H1 (cell line): Measurements from ENCODE around the gene CP. TPM values are rescaled to one million over a fixed set of nuclear protein-coding genes. Genes with fewer than 3 reads are reported as not detected.

Source experiments
- CTCF ChIA-PET: fragments of 300-600 bp; sonication (Branson Sonifier 250); formaldehyde crosslinking; loops from one replicate; lab custom pipeline; 2021; ENCODE audit not compliant: partially characterized antibody; lab: Charles Lee
- POLR2A ChIA-PET: fragments of 300-600 bp; sonication (Branson Sonifier 250); formaldehyde crosslinking; loops from one replicate; lab custom pipeline; 2021; ENCODE audit warnings: inconsistent platforms; ENCODE audit not compliant: partially characterized antibody; lab: Charles Lee
- DNase-seq, 2 experiments: peaks; one replicate each; pipeline versions ENCODE4 v3.0.0 to v3.0.0-alpha.2; 2010 to 2022; ENCODE audit warnings: low spot score in 2 of 2, low read depth in 1 of 2, mixed read lengths in 1 of 2
- FAIRE-seq: peaks from 2 replicates; lab custom pipeline; 2011; peaks lifted over from hg19 to GRCh38; lab: Jason Lieb, UNC
- H2AFZ ChIP-seq: 2 replicates; pipeline ENCODE4 v1.8.1; 2012; ENCODE audit warnings: low read length, inconsistent platforms
- H2AK5ac ChIP-seq: 2 replicates; pipeline ENCODE4 v1.6.1; 2013; ENCODE audit warnings: low read depth, low read length
- H2BK120ac ChIP-seq: replicated peaks from 2 replicates; pipeline ENCODE3; 2013; ENCODE audit warnings: low read depth, low read length, inconsistent platforms
- H2BK12ac ChIP-seq: 2 replicates; pipeline ENCODE4 v1.6.1; 2013; ENCODE audit warnings: low read depth, low read length
- H2BK15ac ChIP-seq: 2 replicates; pipeline ENCODE4 v1.6.1; 2013; ENCODE audit warnings: low read length
- H2BK20ac ChIP-seq: 2 replicates; pipeline ENCODE4 v1.6.1; 2013; ENCODE audit warnings: low read length
- H2BK5ac ChIP-seq: 2 replicates; pipeline ENCODE4 v1.6.1; 2013; ENCODE audit warnings: low read depth, low read length
- H3K14ac ChIP-seq: 2 replicates; pipeline ENCODE4 v1.6.1; 2013; ENCODE audit warnings: inconsistent platforms; ENCODE audit not compliant: insufficient read length
- H3K18ac ChIP-seq: 2 replicates; pipeline ENCODE4 v1.6.1; 2013; ENCODE audit warnings: low read length; ENCODE audit errors: extremely low read depth
- H3K23ac ChIP-seq: 2 replicates; pipeline ENCODE4 v1.6.1; 2013; ENCODE audit warnings: inconsistent platforms; ENCODE audit not compliant: insufficient read length
- H3K23me2 ChIP-seq: 2 replicates; pipeline ENCODE4 v1.6.1; 2013; ENCODE audit warnings: low read depth, low read length
- H3K27ac ChIP-seq: 2 replicates; pipeline ENCODE4 v1.6.1; 2011; ENCODE audit warnings: low read depth, low read length, inconsistent platforms
- H3K27me3 ChIP-seq, 4 experiments: replicated peaks in 1 of 4; 1 replicate in 1 of 4; 2 replicates in 3 of 4; pipeline versions ENCODE4 v1.6.1 to v1.8.1; 2011 to 2013; ENCODE audit warnings: low read length in 3 of 4, mild to moderate bottlenecking in 3 of 4, inconsistent platforms in 2 of 4, mixed read lengths in 2 of 4, moderate library complexity in 1 of 4; ENCODE audit not compliant: control insufficient read depth in 3 of 4, insufficient read depth in 3 of 4; ENCODE audit errors: extremely low read depth in 1 of 4
- H3K36me3 ChIP-seq, 4 experiments: 2 replicates each; pipeline versions ENCODE4 v1.6.1 to v1.8.1; 2011 to 2013; ENCODE audit warnings: mild to moderate bottlenecking in 4 of 4, low read length in 3 of 4, moderate library complexity in 2 of 4, control low read depth in 1 of 4, inconsistent platforms in 1 of 4; ENCODE audit not compliant: insufficient read depth in 4 of 4, control insufficient read depth in 2 of 4
- H3K4ac ChIP-seq: replicated peaks from 2 replicates; pipeline ENCODE3; 2013; ENCODE audit warnings: low read length, low read depth, mixed read lengths, inconsistent platforms; ENCODE audit not compliant: insufficient read length
- H3K4me1 ChIP-seq, 4 experiments: replicated peaks in 1 of 4; 1 replicate in 1 of 4; 2 replicates in 3 of 4; pipeline versions ENCODE4 v1.6.1 to v1.8.1; 2011 to 2013; ENCODE audit warnings: low read length in 3 of 4, inconsistent platforms in 2 of 4, mixed read lengths in 1 of 4; ENCODE audit not compliant: insufficient read depth in 4 of 4, control insufficient read depth in 3 of 4
- H3K4me2 ChIP-seq, 2 experiments: 2 replicates each; pipeline versions ENCODE4 v1.6.1 to v1.8.1; 2011 to 2013; ENCODE audit warnings: low read depth in 2 of 2, low read length in 2 of 2, control low read depth in 1 of 2, inconsistent platforms in 1 of 2, mild to moderate bottlenecking in 1 of 2; ENCODE audit not compliant: insufficient read depth in 1 of 2
- H3K4me3 ChIP-seq, 4 experiments: fragments of 200-600, 300-600 bp in 1 of 4; sonication (generic), shearing (Covaris generic), sonication (Bioruptor Twin) in 1 of 4; 2 replicates each; pipeline versions ENCODE4 v1.5.1 to v1.8.1; 2011 to 2016; ENCODE audit warnings: low read length in 4 of 4, low read depth in 3 of 4, control low read depth in 2 of 4, inconsistent platforms in 2 of 4, mild to moderate bottlenecking in 2 of 4, mixed read lengths in 1 of 4, moderate library complexity in 1 of 4; ENCODE audit not compliant: insufficient read depth in 2 of 4; ENCODE audit errors: extremely low read depth in 1 of 4
- H3K56ac ChIP-seq: replicated peaks from 2 replicates; pipeline ENCODE3; 2013; ENCODE audit warnings: low read depth, mild to moderate bottlenecking, mixed read lengths, low read length, inconsistent platforms; ENCODE audit not compliant: insufficient read length
- H3K79me1 ChIP-seq: 2 replicates; pipeline ENCODE4 v1.6.1; 2013; ENCODE audit warnings: low read depth, low read length, control low read depth
- H3K79me2 ChIP-seq, 2 experiments: 2 replicates each; pipeline versions ENCODE4 v1.6.1 to v1.8.1; 2012 to 2013; ENCODE audit warnings: low read length in 2 of 2, mild to moderate bottlenecking in 2 of 2, inconsistent platforms in 1 of 2; ENCODE audit not compliant: insufficient read depth in 2 of 2, control insufficient read depth in 1 of 2
- H3K9ac ChIP-seq, 4 experiments: replicated peaks in 1 of 4; 1 replicate in 1 of 4; 2 replicates in 3 of 4; pipeline versions ENCODE4 v1.6.1 to v1.8.1; 2011 to 2013; ENCODE audit warnings: low read depth in 3 of 4, low read length in 3 of 4, control low read depth in 2 of 4, mild to moderate bottlenecking in 2 of 4, moderate library complexity in 2 of 4, inconsistent platforms in 1 of 4; ENCODE audit errors: extremely low read depth in 1 of 4
- H3K9me3 ChIP-seq, 2 experiments: 2 replicates each; pipeline versions ENCODE4 v1.6.1 to v1.8.1; 2012 to 2013; ENCODE audit warnings: mild to moderate bottlenecking in 2 of 2, moderate library complexity in 2 of 2, control low read depth in 1 of 2, inconsistent platforms in 1 of 2, low read depth in 1 of 2, low read length in 1 of 2, mixed read lengths in 1 of 2; ENCODE audit not compliant: insufficient read depth in 2 of 2
- H4K20me1 ChIP-seq, 2 experiments: replicated peaks in 1 of 2; 2 replicates each; pipeline versions ENCODE3 to v1.8.1; 2011 to 2013; ENCODE audit warnings: inconsistent platforms in 2 of 2, low read length in 2 of 2, mild to moderate bottlenecking in 1 of 2; ENCODE audit not compliant: insufficient read depth in 2 of 2, control insufficient read depth in 1 of 2
- H4K5ac ChIP-seq: 2 replicates; pipeline ENCODE4 v1.6.1; 2013; ENCODE audit warnings: low read length, low read depth, mixed read lengths, inconsistent platforms; ENCODE audit not compliant: insufficient read length
- H4K8ac ChIP-seq: 2 replicates; pipeline ENCODE4 v1.8.0; 2013; ENCODE audit warnings: mild to moderate bottlenecking, moderate library complexity, low read length, inconsistent platforms; ENCODE audit not compliant: insufficient read depth; ENCODE audit errors: extremely low read depth
- H4K91ac ChIP-seq: replicated peaks from 2 replicates; pipeline ENCODE3; 2013; ENCODE audit warnings: low read length, mixed read lengths, inconsistent platforms; ENCODE audit not compliant: insufficient read length
- CTBP2 ChIP-seq: IDR thresholded peaks from 2 replicates; pipeline ENCODE4 v1.7.0; 2011; ENCODE audit warnings: borderline replicate concordance, mild to moderate bottlenecking, moderate library complexity, mixed read lengths, low read length; ENCODE audit not compliant: insufficient read depth, insufficient read length
- HDAC2 ChIP-seq, 2 experiments: fragments of 300-600 bp in 1 of 2; sonication (generic) in 1 of 2; IDR thresholded peaks; 2 replicates each; pipeline ENCODE4 v1.6.1; 2011 to 2012; ENCODE audit warnings: low read depth in 2 of 2, low read length in 2 of 2, mild to moderate bottlenecking in 2 of 2, moderate library complexity in 2 of 2, borderline replicate concordance in 1 of 2, inconsistent platforms in 1 of 2
- JUN ChIP-seq: IDR thresholded peaks from 2 replicates; pipeline ENCODE4 v1.6.1; 2011; ENCODE audit warnings: low read depth, mild to moderate bottlenecking, improper control_type of control experiment, low read length
- NRF1 ChIP-seq: IDR thresholded peaks from 2 replicates; pipeline ENCODE4 v1.6.1; 2011; ENCODE audit warnings: mild to moderate bottlenecking, low read depth, low read length, improper control_type of control experiment
- TBP ChIP-seq: IDR thresholded peaks from 2 replicates; pipeline ENCODE4 v1.6.1; 2011; ENCODE audit warnings: low read depth, low read length, improper control_type of control experiment
- WGBS, 2 experiments: shearing (Covaris generic) in 1 of 2; methylation state at CpG; one replicate each; pipeline versions ENCODE4 v1.1.6 to v1.1.7; 2013 to 2015; ENCODE audit warnings: low lambda C conversion rate in 2 of 2, mixed read lengths in 2 of 2, inconsistent platforms in 1 of 2, low coverage in 1 of 2, missing lambda C conversion rate in 1 of 2; ENCODE audit not compliant: insufficient replicate concordance in 2 of 2, insufficient coverage in 1 of 2, insufficient read length in 1 of 2; ENCODE audit errors: extremely low coverage in 1 of 2, missing lambda C conversion rate in 1 of 2; 5-methylcytosine and 5-hydroxymethylcytosine counted together
- polyA plus RNA-seq, 7 experiments: library from polyadenylated mRNA; depleted of rRNA in 3 of 7; stranded (reverse) in 5 of 7; unstranded in 2 of 7; fragments of >200 nt in 5 of 7; fragments of 200-250 nt in 2 of 7; gene quantifications; 1 replicate in 5 of 7; 2 replicates in 1 of 7; 4 replicates in 1 of 7; pipeline versions ENCODE4 v1.2.1 to v1.2.3, GENCODE V29; 2011 to 2013; ENCODE audit warnings: missing spikeins in 2 of 7, mixed read lengths in 2 of 7
- total RNA-seq: library from RNA; stranded (reverse); fragmentation: NEBNext Ultra II Directional; extraction: Animal tissue kit (Norgen Biotek cat#: 25700); gene quantifications from 2 replicates; pipeline ENCODE4 v1.2.1, GENCODE V29; 2021

CP gene
- total and polyA plus RNA-seq, 2 of the 8 experiments (the other 6 are each of a cell fraction or from before 2014, with no cell fraction given), result 0.32 to 2.6 TPM

DNA sequence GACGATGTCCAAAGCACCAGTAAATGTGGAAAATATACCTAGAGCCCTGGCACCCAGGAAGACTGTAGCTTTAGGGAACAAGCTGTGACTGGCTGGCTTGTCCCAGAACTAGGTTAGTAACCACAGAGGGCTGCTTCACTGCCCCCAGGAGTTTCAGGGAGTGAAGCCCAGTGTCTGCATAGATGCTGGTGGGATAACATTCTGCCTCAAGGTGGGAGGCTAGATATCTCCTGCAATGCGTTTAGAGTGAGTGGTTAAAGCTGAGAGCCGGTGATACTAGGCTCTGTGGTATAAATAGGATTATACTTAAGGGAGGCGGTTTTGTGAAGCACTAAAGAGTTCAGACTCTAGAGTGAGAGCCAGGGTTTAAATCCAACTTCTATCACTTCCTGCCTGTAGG is 11.7 kb upstream of the CP start:
- peak overlapping the region; percentile 85 for H2AFZ ChIP-seq
- TF ChIP-seq CTBP2, result no peak
- TF ChIP-seq NRF1, result no peak
- TF ChIP-seq HDAC2 (IDR thresholded peaks at IDR 0.05; ENCODE audit: borderline replicate concordance in 1 of 2, low read depth in 2 of 2, low read length in 2 of 2), result no peak
- TF ChIP-seq JUN, result no peak
- TF ChIP-seq TBP, result no peak
- no peak overlapping the region for H2AK5ac ChIP-seq
- no peak overlapping the region for H2BK15ac ChIP-seq
- ChIA-PET POLR2A (interaction anchor here (0.8 to 1.2 kb wide), 2 partner anchors 35 to 113 kb away, joined by 3 read pairs; no protein-coding TSS in a partner anchor), CTCF (interaction anchor here (0.7 to 1.4 kb wide), 2 partner anchors 20 to 191 kb away, joined by 3 read pairs; no protein-coding TSS in a partner anchor)
- H3K27me3 ChIP-seq, result 0 out of 7 replicates have a peak, but pooled peaks cover 0 to 2% (median 0%) of the 10 kb centered on the region in 4 experiments
- H3K4me1 ChIP-seq, result peaks cover 0 to 6% (median 4%) of the 10 kb centered on the region in 4 experiments; a peak in 4 of 7 replicates
- no peaks in the 10 kb centered on the region; a peak in 1 of 8 replicates for H3K36me3 ChIP-seq
- no peak overlapping the region for H3K23ac ChIP-seq
- no peak for FAIRE-seq
- no peak overlapping the region for H3K14ac ChIP-seq
- H2BK5ac ChIP-seq, result peak overlapping the region; percentile 66; the same call in 1 of the 2 replicates
- H4K8ac ChIP-seq, result no peak overlapping the region
- no peak overlapping the region for H3K4me3 ChIP-seq
- H3K9me3 ChIP-seq, result no peaks in the 10 kb centered on the region
- H3K79me2 ChIP-seq, result no peaks in the 10 kb centered on the region
- no peak overlapping the region for H3K27ac ChIP-seq
- no peak overlapping the region for H3K4me2 ChIP-seq
- no peak for DNase-seq
- peak overlapping the region; percentile 50 for H4K91ac ChIP-seq
- peak overlapping the region; percentile 90 for H3K18ac ChIP-seq
- peak overlapping the region; percentile 36 for H2BK120ac ChIP-seq
- peak overlapping the region; percentile 69; the same call in 1 of the 2 replicates for H2BK12ac ChIP-seq
- no peak overlapping the region for H4K5ac ChIP-seq
- no peak overlapping the region for H3K4ac ChIP-seq
- H3K9ac ChIP-seq, result no peak overlapping the region
- no peaks in the 10 kb centered on the region; the same call in 1 of the 2 replicates for H3K23me2 ChIP-seq
- H2BK20ac ChIP-seq, result peak overlapping the region; percentile 80; the same call in 1 of the 2 replicates
- 79% methylated on average over 4 of the region's 4 CpGs; no CpG with 5 or more reads in 1 of the 2 experiments for WGBS, 2 experiments
- no peaks in the 10 kb centered on the region for H3K79me1 ChIP-seq
- H3K56ac ChIP-seq, result no peak overlapping the region
- H4K20me1 ChIP-seq, result no peaks in the 10 kb centered on the region
